Measurements from ENCODE around the gene NTF4. TPM values are rescaled to one million over a fixed set of nuclear protein-coding genes. Genes with fewer than 3 reads are reported as not detected.
"Not testable (repeated sequence)": the region's sequence is repeated elsewhere in the genome, so short reads cannot be mapped to it uniquely, and the experiment has no call there.

The NTF4 gene
- total RNA-seq, 2 experiments from 2014 or later: not detected

- no peak overlapping the region for H3K27ac Mint-ChIP-seq
- H3K9me3 Mint-ChIP-seq: no peaks in the 10 kb centered on the region
- ATAC-seq (ENCODE audit: low read depth) (no peak), DNase-seq (no peak)
- no peak overlapping the region for H3K4me3 Mint-ChIP-seq
- peaks cover 11% of the 10 kb centered on the region for H3K4me1 Mint-ChIP-seq
- H3K27me3 Mint-ChIP-seq: peaks cover 65% of the 10 kb centered on the region
- no peaks in the 10 kb centered on the region for H3K36me3 Mint-ChIP-seq
- POLR2A ChIA-PET: no interaction called here
Observed at GRCh38 chr19:49058562-49058961, 6.1 kb downstream of the NTF4 start.

GRCh38 chr19:49057636-49058234 is 6.9 kb downstream of the NTF4 start, which contains the start of gene CGB7:
Gene CGB7, minus strand, starts transcription at chr19:49057749. Its CDS starts 2,374 bp downstream, at chr19:49055375.
- DNase-seq (peak; percentile 52), ATAC-seq (ENCODE audit: low read depth) (no peak)
- H3K27ac Mint-ChIP-seq: no peak within 1 kb of the TSS
- H3K4me3 Mint-ChIP-seq: peak within 1 kb of the TSS; percentile 70
- no peaks in the 10 kb centered on the region for H3K9me3 Mint-ChIP-seq
- POLR2A ChIA-PET: no interaction called here
- H3K27me3 Mint-ChIP-seq: peaks cover 57% of the 10 kb centered on the region
- H3K4me1 Mint-ChIP-seq: peaks cover 11% of the 10 kb centered on the region
- H3K36me3 Mint-ChIP-seq: no peaks in the 10 kb centered on the region

GRCh38 chr19:49056902-49057596 is 7.6 kb downstream of the NTF4 start:
- DNase-seq; ATAC-seq (ENCODE audit: low read depth); H3K36me3 Mint-ChIP-seq; H3K9me3 Mint-ChIP-seq; POLR2A ChIA-PET; H3K27ac Mint-ChIP-seq: not testable (repeated sequence)
- H3K4me1 Mint-ChIP-seq: peaks cover 11% of the 10 kb centered on the region
- H3K27me3 Mint-ChIP-seq: peaks cover 56% of the 10 kb centered on the region
- peak overlapping the region; percentile 70 for H3K4me3 Mint-ChIP-seq

- no peak overlapping the region for H3K27ac Mint-ChIP-seq
Observed at GRCh38 chr19:49056101-49056901, 8.3 kb downstream of the NTF4 start.

GRCh38 chr19:49050376-49051033 is 14.1 kb downstream of the NTF4 start:
- H3K36me3 Mint-ChIP-seq; H3K27me3 Mint-ChIP-seq; H3K27ac Mint-ChIP-seq; DNase-seq; H3K4me3 Mint-ChIP-seq; POLR2A ChIA-PET; H3K9me3 Mint-ChIP-seq; ATAC-seq (ENCODE audit: low read depth); H3K4me1 Mint-ChIP-seq: not testable (repeated sequence)

More at GRCh38 chr19:49056101-49056901, 8.3 kb downstream of the NTF4 start:
- POLR2A ChIA-PET: no interaction called here
- peaks cover 11% of the 10 kb centered on the region for H3K4me1 Mint-ChIP-seq
- no peaks in the 10 kb centered on the region for H3K36me3 Mint-ChIP-seq
- DNase-seq (peak; percentile 77), ATAC-seq (ENCODE audit: low read depth) (peak; percentile 80)
- peaks cover 49% of the 10 kb centered on the region for H3K27me3 Mint-ChIP-seq
- no peaks in the 10 kb centered on the region for H3K9me3 Mint-ChIP-seq
- peak overlapping the region; percentile 70 for H3K4me3 Mint-ChIP-seq

GRCh38 chr19:49049834-49050233 is 14.8 kb downstream of the NTF4 start:
- POLR2A ChIA-PET; ATAC-seq (ENCODE audit: low read depth); H3K9me3 Mint-ChIP-seq; DNase-seq; H3K27me3 Mint-ChIP-seq; H3K4me1 Mint-ChIP-seq; H3K4me3 Mint-ChIP-seq; H3K27ac Mint-ChIP-seq; H3K36me3 Mint-ChIP-seq: not testable (repeated sequence)

GRCh38 chr19:49049011-49049410 is 15.6 kb downstream of the NTF4 start, which contains the start of gene CGB8:
Gene CGB8, minus strand, starts transcription at chr19:49049111. Its CDS starts 372 bp downstream, at chr19:49048739.
- DNase-seq; ATAC-seq (ENCODE audit: low read depth); H3K9me3 Mint-ChIP-seq; H3K36me3 Mint-ChIP-seq; H3K27ac Mint-ChIP-seq; H3K4me3 Mint-ChIP-seq; H3K4me1 Mint-ChIP-seq; H3K27me3 Mint-ChIP-seq; POLR2A ChIA-PET: not testable (repeated sequence)

- H3K27ac Mint-ChIP-seq, H3K27me3 Mint-ChIP-seq: not testable (repeated sequence)
Observed at GRCh38 chr19:49043548-49043947, 21.1 kb downstream of the NTF4 start, which contains the start of gene CGB5. Gene CGB5, plus strand, starts transcription at chr19:49043848. Its CDS starts 362 bp downstream, at chr19:49044210.

GRCh38 chr19:49042666-49043065 is 22.0 kb downstream of the NTF4 start:
- H3K4me1 Mint-ChIP-seq; POLR2A ChIA-PET; H3K4me3 Mint-ChIP-seq; H3K9me3 Mint-ChIP-seq; H3K36me3 Mint-ChIP-seq; DNase-seq; ATAC-seq (ENCODE audit: low read depth); H3K27me3 Mint-ChIP-seq; H3K27ac Mint-ChIP-seq: not testable (repeated sequence)

More at GRCh38 chr19:49043548-49043947, 21.1 kb downstream of the NTF4 start, which contains the start of gene CGB5:
- POLR2A ChIA-PET; H3K9me3 Mint-ChIP-seq; DNase-seq; H3K4me3 Mint-ChIP-seq; H3K4me1 Mint-ChIP-seq; ATAC-seq (ENCODE audit: low read depth); H3K36me3 Mint-ChIP-seq: not testable (repeated sequence)

- no peak for DNase-seq
- no peaks in the 10 kb centered on the region for H3K36me3 Mint-ChIP-seq
Observed at GRCh38 chr19:49042177-49042576, 22.4 kb downstream of the NTF4 start.

GRCh38 chr19:49039736-49040135 is 24.9 kb downstream of the NTF4 start:
- ATAC-seq (ENCODE audit: low read depth); H3K4me3 Mint-ChIP-seq; H3K27ac Mint-ChIP-seq; H3K36me3 Mint-ChIP-seq; POLR2A ChIA-PET; DNase-seq; H3K4me1 Mint-ChIP-seq; H3K27me3 Mint-ChIP-seq; H3K9me3 Mint-ChIP-seq: not testable (repeated sequence)

More at GRCh38 chr19:49042177-49042576, 22.4 kb downstream of the NTF4 start:
- POLR2A ChIA-PET: no interaction called here
- Mint-ChIP-seq H3K27ac (no peak overlapping the region), H3K9me3 (no peaks in the 10 kb centered on the region), H3K4me3 (no peak overlapping the region), H3K27me3 (peaks cover 3% of the 10 kb centered on the region), H3K4me1 (no peaks in the 10 kb centered on the region)
- ATAC-seq (ENCODE audit: low read depth): no peak

GRCh38 chr19:49038557-49039276 is 25.9 kb downstream of the NTF4 start:
- H3K9me3 Mint-ChIP-seq; H3K36me3 Mint-ChIP-seq; H3K27ac Mint-ChIP-seq; H3K27me3 Mint-ChIP-seq; DNase-seq; H3K4me1 Mint-ChIP-seq; H3K4me3 Mint-ChIP-seq; POLR2A ChIA-PET; ATAC-seq (ENCODE audit: low read depth): not testable (repeated sequence)

Data from activated naive CD8-positive, alpha-beta T cell treated with anti-CD3 and anti-CD28 coated beads, Interleukin-2, amount 10 ng/mL, durations not matched to agents 7 days and 5 days (primary cell).